ENCODE results near the gene ZNF451. TPM values are rescaled to one million over a fixed set of nuclear protein-coding genes. Genes with fewer than 3 reads are reported as not detected.

Gene ZNF451
- total and polyA plus RNA-seq, 4 donors: 9.1 to 133 (median 27.1) TPM

DNA sequence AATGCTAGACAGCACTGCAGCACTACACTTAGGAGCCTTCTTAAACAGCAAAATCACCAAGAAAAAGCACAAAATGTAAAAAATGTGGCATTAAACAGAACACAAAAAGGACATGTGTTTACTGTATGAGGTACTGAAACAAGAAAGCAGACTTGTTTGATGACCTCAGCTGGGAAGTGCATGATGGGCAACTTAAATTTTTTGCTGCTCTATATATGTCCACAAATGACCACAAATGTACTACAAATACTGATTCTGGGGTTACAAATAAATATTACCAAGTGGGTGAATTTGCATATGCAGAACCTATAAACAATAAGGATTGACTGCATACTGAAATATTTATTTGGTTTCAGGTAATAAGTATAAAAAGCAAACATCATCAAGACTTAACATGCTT, 119.0 kb downstream of the ZNF451 start:
- Histone ChIP-seq H3K36me3 (ENCODE audit: control insufficient read depth in 4 of 4, insufficient read depth in 4 of 4, low read length in 4 of 4) (peaks cover 0 to 4% (median 1%) of the 10 kb centered on the region in 4 donors), H3K27me3 (ENCODE audit: control insufficient read depth in 3 of 3, insufficient read depth in 3 of 3, low read length in 2 of 3) (no peaks in the 10 kb centered on the region), H3K4me1 (ENCODE audit: control insufficient read depth in 5 of 5, insufficient read depth in 5 of 5, low read length in 5 of 5) (peaks cover 0 to 9% (median 0%) of the 10 kb centered on the region in 5 donors), H3K9ac (ENCODE audit: insufficient read depth in 1 of 2, low read length in 2 of 2) (no peak overlapping the region), H3K9me3 (ENCODE audit: control insufficient read depth in 4 of 4, insufficient read depth in 3 of 4, low read length in 3 of 4) (no peaks in the 10 kb centered on the region), H3K27ac (ENCODE audit: low read depth in 1 of 2, low read length in 1 of 2) (no peak overlapping the region), H3K4me3 (no peak overlapping the region)
- DNase-seq (no peak), ATAC-seq (ENCODE audit: insufficient read depth, low FRiP score) (no peak)
- no peak for TF ChIP-seq CTCF (IDR thresholded peaks at IDR 0.05; ENCODE audit: control extremely low read depth, extremely low read depth)

GRCh38 chr6:57210060-57210459, 120.1 kb downstream of the ZNF451 start:
- Histone ChIP-seq H3K36me3 (ENCODE audit: control insufficient read depth in 4 of 4, insufficient read depth in 4 of 4, low read length in 4 of 4) (peaks cover 0 to 4% (median 1%) of the 10 kb centered on the region in 4 donors), H3K9ac (ENCODE audit: insufficient read depth in 1 of 2, low read length in 2 of 2) (no peak overlapping the region), H3K27me3 (ENCODE audit: control insufficient read depth in 3 of 3, insufficient read depth in 3 of 3, low read length in 2 of 3) (no peaks in the 10 kb centered on the region), H3K4me3 (no peak overlapping the region), H3K27ac (ENCODE audit: low read depth in 1 of 2, low read length in 1 of 2) (no peak overlapping the region), H3K9me3 (ENCODE audit: control insufficient read depth in 4 of 4, insufficient read depth in 3 of 4, low read length in 3 of 4) (no peaks in the 10 kb centered on the region), H3K4me1 (ENCODE audit: control insufficient read depth in 5 of 5, insufficient read depth in 5 of 5, low read length in 5 of 5) (peaks cover 0 to 9% (median 0%) of the 10 kb centered on the region in 5 donors)
- ATAC-seq (ENCODE audit: insufficient read depth, low FRiP score) (no peak), DNase-seq (no peak)
- no peak for TF ChIP-seq CTCF (IDR thresholded peaks at IDR 0.05; ENCODE audit: control extremely low read depth, extremely low read depth)
- 94 to 95% methylated on average over 5 of the region's 5 CpGs for WGBS, 2 donors

DNA sequence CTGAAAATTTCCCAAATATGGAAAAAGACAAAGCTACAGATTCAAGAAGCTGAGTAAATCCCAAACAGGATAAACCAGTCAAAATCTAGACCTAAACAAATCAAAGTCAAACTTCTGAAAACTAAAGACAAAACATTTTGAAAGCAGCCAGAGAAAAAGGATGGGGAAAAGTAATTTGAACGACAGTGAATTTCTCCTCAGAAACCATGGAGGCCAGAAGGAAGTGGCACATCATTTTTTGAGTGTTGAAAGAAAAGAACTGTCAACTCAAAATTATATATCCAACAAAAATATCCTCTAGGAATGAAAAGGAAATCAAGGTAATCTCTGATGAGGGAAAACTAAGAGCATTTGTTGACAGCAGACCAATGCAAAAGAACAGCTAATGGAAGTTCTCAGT, 125.3 kb downstream of the ZNF451 start:
- Histone ChIP-seq H3K9me3 (ENCODE audit: control insufficient read depth in 4 of 4, insufficient read depth in 3 of 4, low read length in 3 of 4) (no peaks in the 10 kb centered on the region), H3K36me3 (ENCODE audit: control insufficient read depth in 4 of 4, insufficient read depth in 4 of 4, low read length in 4 of 4) (peaks cover 0 to 6% (median 0%) of the 10 kb centered on the region in 4 donors), H3K27ac (ENCODE audit: low read depth in 1 of 2, low read length in 1 of 2) (no peak overlapping the region), H3K4me1 (ENCODE audit: control insufficient read depth in 5 of 5, insufficient read depth in 5 of 5, low read length in 5 of 5) (no peaks in the 10 kb centered on the region), H3K9ac (ENCODE audit: insufficient read depth in 1 of 2, low read length in 2 of 2) (no peak overlapping the region), H3K4me3 (no peak overlapping the region), H3K27me3 (ENCODE audit: control insufficient read depth in 3 of 3, insufficient read depth in 3 of 3, low read length in 2 of 3) (no peaks in the 10 kb centered on the region)
- ATAC-seq (ENCODE audit: insufficient read depth, low FRiP score): no peak
- DNase-seq: no peak
- WGBS, 2 donors: 86 to 97% methylated on average over 1 of the region's 1 CpG
- TF ChIP-seq CTCF (IDR thresholded peaks at IDR 0.05; ENCODE audit: control extremely low read depth, extremely low read depth): no peak

Data from lung (tissue), 12 donors.